Measurements from ENCODE around the gene OR9Q1.

DNA sequence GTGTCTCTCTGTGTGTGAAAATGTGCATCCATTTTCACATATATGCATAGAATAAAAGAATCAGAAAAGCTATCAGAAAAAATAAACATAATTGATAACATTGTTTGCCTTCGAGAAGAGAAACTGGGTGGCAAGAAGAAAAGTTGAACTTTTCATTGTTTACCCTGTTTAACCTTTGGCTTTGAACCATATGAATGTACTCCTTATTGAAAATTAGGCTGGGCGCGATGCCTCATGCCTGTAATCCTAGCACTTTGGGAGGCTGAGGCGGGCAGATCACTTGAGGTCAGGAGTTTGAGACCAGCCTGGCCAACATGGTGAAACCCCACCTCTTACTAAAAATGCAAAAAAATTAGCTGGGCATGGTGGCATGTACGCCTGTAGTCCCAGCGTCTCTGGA lies 11.9 kb upstream of the OR9Q1 start:
- TF ChIP-seq, protein P1, sequence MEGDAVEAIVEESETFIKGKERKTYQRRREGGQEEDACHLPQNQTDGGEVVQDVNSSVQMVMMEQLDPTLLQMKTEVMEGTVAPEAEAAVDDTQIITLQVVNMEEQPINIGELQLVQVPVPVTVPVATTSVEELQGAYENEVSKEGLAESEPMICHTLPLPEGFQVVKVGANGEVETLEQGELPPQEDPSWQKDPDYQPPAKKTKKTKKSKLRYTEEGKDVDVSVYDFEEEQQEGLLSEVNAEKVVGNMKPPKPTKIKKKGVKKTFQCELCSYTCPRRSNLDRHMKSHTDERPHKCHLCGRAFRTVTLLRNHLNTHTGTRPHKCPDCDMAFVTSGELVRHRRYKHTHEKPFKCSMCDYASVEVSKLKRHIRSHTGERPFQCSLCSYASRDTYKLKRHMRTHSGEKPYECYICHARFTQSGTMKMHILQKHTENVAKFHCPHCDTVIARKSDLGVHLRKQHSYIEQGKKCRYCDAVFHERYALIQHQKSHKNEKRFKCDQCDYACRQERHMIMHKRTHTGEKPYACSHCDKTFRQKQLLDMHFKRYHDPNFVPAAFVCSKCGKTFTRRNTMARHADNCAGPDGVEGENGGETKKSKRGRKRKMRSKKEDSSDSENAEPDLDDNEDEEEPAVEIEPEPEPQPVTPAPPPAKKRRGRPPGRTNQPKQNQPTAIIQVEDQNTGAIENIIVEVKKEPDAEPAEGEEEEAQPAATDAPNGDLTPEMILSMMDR (optimal IDR thresholded peaks at IDR 0.05 in 1 of 3, IDR thresholded peaks at IDR 0.05 in 1 of 3, conservative IDR thresholded peaks at IDR 0.05 in 1 of 3; ENCODE audit: extremely low read depth in 1 of 3, insufficient read depth in 2 of 3, low read length in 3 of 3) = no peak
- TF ChIP-seq EZH2 (IDR thresholded peaks at IDR 0.05; ENCODE audit: low read length) = no peak

Data from keratinocyte (primary cell).